Stomach (tissue), 9 donors: ENCODE measurements around the gene EPN2. TPM values are rescaled to one million over a fixed set of nuclear protein-coding genes. Genes with fewer than 3 reads are reported as not detected.

Source experiments
- DNase-seq, 2 donors: peaks; one replicate each; pipeline versions ENCODE4 v3.0.0 to v3.0.0-alpha.2; 2013 to 2019
- H3K27ac ChIP-seq, 5 donors: fragments of 200-600 bp in 4 of 5; sonication (generic) in 4 of 5; one replicate each; pipeline ENCODE4 v1.5.1; 2013 to 2019; ENCODE audit warnings: mild to moderate bottlenecking in 1 of 5, moderate library complexity in 1 of 5
- H3K27me3 ChIP-seq, 3 donors: fragments of 200-600 bp; sonication (generic); one replicate each; pipeline ENCODE4 v1.5.1; 2017 to 2019; ENCODE audit warnings: mixed run types in 1 of 3
- H3K36me3 ChIP-seq, 4 donors: fragments of 200-600 bp; sonication (generic); 1 replicate in 3 of 4; 2 replicates in 1 of 4; pipeline ENCODE4 v1.5.1; 2016 to 2019
- H3K4me1 ChIP-seq, 4 donors: fragments of 200-600 bp; sonication (generic); one replicate each; pipeline ENCODE4 v1.5.1; 2016 to 2019
- H3K4me3 ChIP-seq, 4 donors: fragments of 200-600 bp; sonication (generic) in 3 of 4; one replicate each; pipeline ENCODE4 v1.5.1; 2016 to 2019; ENCODE audit warnings: mild to moderate bottlenecking in 1 of 4
- H3K9me3 ChIP-seq, 4 donors: fragments of 200-600 bp; sonication (generic); one replicate each; pipeline ENCODE4 v1.5.1; 2016 to 2019
- EP300 ChIP-seq: sonication (generic); formaldehyde crosslinking; IDR thresholded peaks from one replicate; pipeline ENCODE4 v1.6.1; 2017; ENCODE audit warnings: antibody characterized with exemption
- POLR2A ChIP-seq, 4 donors: fragments of 450-650 bp; IDR thresholded peaks; one replicate each; pipeline ENCODE4 v1.6.1; 2016; ENCODE audit warnings: antibody characterized with exemption in 4 of 4, control low read depth in 2 of 4, mild to moderate bottlenecking in 1 of 4, moderate library complexity in 1 of 4
- POLR2AphosphoS5 ChIP-seq, 3 donors: sonication (generic); formaldehyde crosslinking; IDR thresholded peaks; one replicate each; pipeline ENCODE4 v1.6.1; 2016; ENCODE audit warnings: antibody characterized with exemption in 3 of 3
- WGBS, 5 donors: extraction: QIAGEN DNeasy Blood & Tissue Kit in 3 of 5; methylation state at CpG; one replicate each; pipeline versions ENCODE4 v1.1.5 to v1.1.7; 2013 to 2018; 5-methylcytosine and 5-hydroxymethylcytosine counted together
- intact Hi-C: fragments of 100-400 bp; cut with DNase I; formaldehyde crosslinking; loops from one replicate; pipeline ENCODE4 v1.15.1; 2023; ENCODE audit warnings: low total_unique reads
- polyA plus RNA-seq, 3 donors: library from polyadenylated mRNA; stranded (reverse); fragments of 200-250 nt; gene quantifications; one replicate each; pipeline ENCODE4 v1.2.3, GENCODE V29; 2013
- total RNA-seq, 5 donors: library from RNA; depleted of rRNA; stranded (reverse); fragments of >200 nt; gene quantifications; one replicate each; pipeline versions ENCODE4 v1.1.0 to v1.2.3, GENCODE V29; 2014 to 2016
- TF ChIP-seq, protein P1 (sequence below), 7 experiments: fragments of 450-650 bp in 4 of 7; fragments of 200-600 bp in 3 of 7; sonication (generic) in 3 of 7; IDR thresholded peaks; one replicate each; pipeline ENCODE4 v1.5.1; 2016 to 2019; ENCODE audit warnings: antibody characterized with exemption in 7 of 7, control low read depth in 2 of 7, mild to moderate bottlenecking in 1 of 7
- donor health status: healthy with polysubstance abuse.
- donor health status: Bipolar disorder and iron deficiency.
- donor health status: healthy.

Gene EPN2
- total and polyA plus RNA-seq, 8 donors = 10.7 to 71.9 (median 25.7) TPM

- H3K9me3 ChIP-seq = no peaks in the 10 kb centered on the region
Observed at GRCh38 chr17:19363460-19364035, 126.4 kb downstream of the EPN2 start.

DNA sequence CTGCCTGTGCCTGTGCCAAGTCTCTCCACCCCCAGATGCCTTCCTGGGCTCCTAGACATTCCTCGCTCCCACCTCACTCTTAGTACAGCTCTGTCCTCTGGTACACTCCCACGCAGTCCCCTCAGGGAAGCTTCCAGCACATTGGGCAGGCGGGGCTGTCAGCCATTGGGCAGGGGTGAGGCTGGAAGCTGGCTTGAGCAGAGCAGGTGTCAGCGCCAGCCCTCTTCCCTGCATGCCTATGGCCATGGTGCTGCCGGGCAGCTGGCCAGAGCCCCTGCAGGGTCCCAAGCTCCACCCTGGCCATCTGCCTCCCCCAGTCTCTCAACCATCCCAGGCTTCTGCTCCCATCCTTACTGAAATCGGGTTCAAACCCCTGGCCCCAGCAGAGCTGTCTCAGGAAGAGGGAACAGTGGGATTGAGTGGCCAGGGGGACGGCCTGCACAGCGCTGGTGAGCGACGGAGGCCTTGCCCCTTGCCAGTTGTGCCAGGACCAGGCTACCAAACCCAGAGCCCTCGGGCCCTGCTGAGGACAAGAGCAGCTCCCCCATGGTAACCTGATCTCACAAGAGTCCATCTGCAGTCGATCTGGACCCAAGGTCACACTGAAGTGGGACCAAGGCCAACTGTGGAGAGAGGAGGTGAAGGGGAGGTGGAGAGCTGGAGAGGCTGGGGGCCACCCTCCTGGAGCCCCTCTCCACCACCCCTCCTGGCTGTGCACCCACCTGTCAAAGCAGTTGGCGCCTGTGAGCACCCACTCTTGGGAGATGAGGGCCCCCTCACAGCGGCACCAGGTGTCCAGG, 127.7 kb downstream of the EPN2 start:
- Histone ChIP-seq H3K4me3 (no peak overlapping the region), H3K9me3 (no peaks in the 10 kb centered on the region), H3K27ac (no peak overlapping the region), H3K4me1 (peaks cover 0 to 26% (median 14%) of the 10 kb centered on the region in 4 donors), H3K36me3 (no peaks in the 10 kb centered on the region), H3K27me3 (no peaks in the 10 kb centered on the region)
- TF ChIP-seq EP300 (no peak), POLR2AphosphoS5 (IDR thresholded peaks at IDR 0.05) (no peak), POLR2A (IDR thresholded peaks at IDR 0.05) (no peak)
- TF ChIP-seq, protein P1, sequence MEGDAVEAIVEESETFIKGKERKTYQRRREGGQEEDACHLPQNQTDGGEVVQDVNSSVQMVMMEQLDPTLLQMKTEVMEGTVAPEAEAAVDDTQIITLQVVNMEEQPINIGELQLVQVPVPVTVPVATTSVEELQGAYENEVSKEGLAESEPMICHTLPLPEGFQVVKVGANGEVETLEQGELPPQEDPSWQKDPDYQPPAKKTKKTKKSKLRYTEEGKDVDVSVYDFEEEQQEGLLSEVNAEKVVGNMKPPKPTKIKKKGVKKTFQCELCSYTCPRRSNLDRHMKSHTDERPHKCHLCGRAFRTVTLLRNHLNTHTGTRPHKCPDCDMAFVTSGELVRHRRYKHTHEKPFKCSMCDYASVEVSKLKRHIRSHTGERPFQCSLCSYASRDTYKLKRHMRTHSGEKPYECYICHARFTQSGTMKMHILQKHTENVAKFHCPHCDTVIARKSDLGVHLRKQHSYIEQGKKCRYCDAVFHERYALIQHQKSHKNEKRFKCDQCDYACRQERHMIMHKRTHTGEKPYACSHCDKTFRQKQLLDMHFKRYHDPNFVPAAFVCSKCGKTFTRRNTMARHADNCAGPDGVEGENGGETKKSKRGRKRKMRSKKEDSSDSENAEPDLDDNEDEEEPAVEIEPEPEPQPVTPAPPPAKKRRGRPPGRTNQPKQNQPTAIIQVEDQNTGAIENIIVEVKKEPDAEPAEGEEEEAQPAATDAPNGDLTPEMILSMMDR (IDR thresholded peaks at IDR 0.05) = no peak
- WGBS, 5 donors = 75 to 80% (median 76%) methylated on average over 12 to 14 of the region's 14 CpGs
- DNase-seq = peak in 1 of 2 donors; percentile 23
- intact Hi-C loops = loop anchor here (5.0 to 10.0 kb wide), 2 partner anchors 82 to 400 kb away; no protein-coding TSS in a partner anchor

More at GRCh38 chr17:19363460-19364035, 126.4 kb downstream of the EPN2 start:
- no peak for TF ChIP-seq EP300
- TF ChIP-seq, protein P1 (IDR thresholded peaks at IDR 0.05) = no peak
- TF ChIP-seq POLR2A (IDR thresholded peaks at IDR 0.05) = no peak
- no peak for TF ChIP-seq POLR2AphosphoS5 (IDR thresholded peaks at IDR 0.05)
- peak in 1 of 2 donors; percentile 30 for DNase-seq
- no peak overlapping the region for H3K4me3 ChIP-seq
- H3K36me3 ChIP-seq = peaks cover 0 to 4% (median under 1%) of the 10 kb centered on the region in 4 donors
- WGBS, 5 donors = 41 to 50% (median 44%) methylated on average over 6 of the region's 6 CpGs
- intact Hi-C loops = loop anchor here (10.0 kb wide), 1 partner anchor 401 kb away; no protein-coding TSS in a partner anchor
- no peaks in the 10 kb centered on the region for H3K27me3 ChIP-seq
- peak overlapping the region in 1 of 5 donors; percentile 92 for H3K27ac ChIP-seq
- peaks cover 0 to 17% (median 14%) of the 10 kb centered on the region in 4 donors for H3K4me1 ChIP-seq

DNA sequence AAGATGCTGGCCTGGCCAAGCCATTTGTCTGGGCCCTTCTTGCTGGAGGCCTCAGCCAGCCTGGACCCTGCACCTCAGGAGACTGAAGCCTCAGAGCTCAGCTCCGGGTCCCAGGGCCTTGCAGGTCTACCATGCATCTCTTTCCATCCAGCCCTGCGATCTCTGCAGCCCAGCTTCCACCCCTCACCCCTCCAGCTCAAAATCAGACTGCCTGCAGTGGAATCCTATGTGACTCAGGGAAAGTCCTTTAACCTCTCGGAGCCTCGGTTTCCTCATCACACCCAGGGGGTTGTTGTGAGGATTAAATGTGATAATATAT, 128.3 kb downstream of the EPN2 start:
- WGBS, 5 donors = 86 to 92% (median 88%) methylated on average over 4 of the region's 4 CpGs
- H3K27ac ChIP-seq = no peak overlapping the region
- no peak for TF ChIP-seq EP300
- TF ChIP-seq, protein P1 (IDR thresholded peaks at IDR 0.05) = no peak
- TF ChIP-seq POLR2AphosphoS5 (IDR thresholded peaks at IDR 0.05) = no peak
- no peak for TF ChIP-seq POLR2A (IDR thresholded peaks at IDR 0.05)
- H3K4me1 ChIP-seq = peaks cover 0 to 31% (median 14%) of the 10 kb centered on the region in 4 donors
- H3K36me3 ChIP-seq = no peaks in the 10 kb centered on the region
- no peaks in the 10 kb centered on the region for H3K27me3 ChIP-seq
- no peak overlapping the region for H3K4me3 ChIP-seq
- no peaks in the 10 kb centered on the region for H3K9me3 ChIP-seq
- intact Hi-C loops = loop anchor here (5.0 to 10.0 kb wide), 2 partner anchors 82 to 399 kb away; no protein-coding TSS in a partner anchor
- DNase-seq = no peak

DNA sequence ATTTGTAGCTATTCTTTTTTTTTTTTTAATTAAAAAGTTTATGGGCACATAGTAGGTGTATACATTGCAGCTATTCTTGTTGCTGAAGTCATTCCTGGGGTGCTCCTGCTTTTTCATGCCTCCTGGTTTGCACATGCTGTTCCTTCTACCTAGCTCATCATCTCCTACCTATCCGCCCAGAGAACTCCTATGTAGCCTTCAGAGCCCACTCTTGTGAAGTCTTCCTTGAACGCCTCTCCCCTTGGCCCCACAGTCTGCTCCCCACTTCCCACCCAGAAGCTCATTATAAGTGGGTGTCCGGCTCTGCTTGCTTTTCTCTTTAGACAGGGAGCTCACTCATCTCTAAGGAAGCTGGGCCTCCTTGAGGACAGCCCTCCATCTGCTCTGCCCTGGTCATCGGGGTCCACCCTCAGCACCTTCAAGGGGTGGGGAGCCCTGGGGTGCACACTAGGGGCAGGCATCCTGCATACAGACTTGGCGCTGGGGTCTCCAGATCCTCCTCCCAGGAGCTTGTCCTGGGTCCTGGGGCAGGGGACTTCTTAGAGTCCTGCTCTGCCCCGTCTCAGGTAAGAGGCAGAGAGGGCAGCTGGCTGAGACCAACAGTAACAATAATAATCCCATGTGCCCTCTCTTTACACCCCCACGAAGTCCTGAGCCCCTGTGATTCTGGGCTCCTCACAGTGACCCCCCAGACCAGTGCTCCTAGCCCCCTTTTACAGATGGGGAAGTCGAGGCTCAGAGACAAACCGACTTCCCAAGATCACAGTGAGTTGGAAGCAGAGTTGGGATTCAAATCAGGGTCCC, 128.9 kb downstream of the EPN2 start:
- DNase-seq = no peak
- TF ChIP-seq EP300 = no peak
- TF ChIP-seq POLR2A (IDR thresholded peaks at IDR 0.05) = no peak
- 82 to 94% (median 88%) methylated on average over 9 of the region's 9 CpGs for WGBS, 5 donors

More for the DNA sequence above, 128.9 kb downstream of the EPN2 start:
- H3K27me3 ChIP-seq = no peaks in the 10 kb centered on the region
- H3K4me1 ChIP-seq = peaks cover 0 to 37% (median 14%) of the 10 kb centered on the region in 4 donors
- H3K27ac ChIP-seq = no peak overlapping the region
- intact Hi-C loops = loop anchor here (5.0 to 10.0 kb wide), 2 partner anchors 81 to 399 kb away; no protein-coding TSS in a partner anchor
- no peaks in the 10 kb centered on the region for H3K9me3 ChIP-seq
- no peak overlapping the region for H3K4me3 ChIP-seq
- H3K36me3 ChIP-seq = no peaks in the 10 kb centered on the region
